SK-N-SH (cell line): ENCODE results near the gene METAP1. TPM values are rescaled to one million over a fixed set of nuclear protein-coding genes. Genes with fewer than 3 reads are reported as not detected.

Experiments used
- CTCF ChIA-PET: fragments of 300-600, 350-600 bp; formaldehyde crosslinking; extraction: SDS; loops from one replicate; lab custom pipeline; 2021; lab: Yijun Ruan, JAX
- POLR2A ChIA-PET: fragments of 350-600 bp; sonication (Branson Sonifier 250); formaldehyde crosslinking; extraction: SDS; loops from one replicate; lab custom pipeline; 2020; ENCODE audit warnings: antibody characterized with exemption, inconsistent platforms; lab: Yijun Ruan, JAX
- DNase-seq: peaks from one replicate; pipeline ENCODE4 v3.0.0; 2012
- H2AFZ ChIP-seq: fragments of 200-600 bp; sonication (generic); 2 replicates; pipeline ENCODE4 v1.8.1; 2016; ENCODE audit warnings: antibody characterized with exemption, mild to moderate bottlenecking, low read depth
- H3F3A ChIP-seq: fragments of 200-600 bp; sonication (generic); replicated peaks from 2 replicates; pipeline ENCODE3; 2016; ENCODE audit warnings: antibody characterized with exemption, mild to moderate bottlenecking; ENCODE audit not compliant: insufficient read depth
- H3K27ac ChIP-seq, 2 experiments: fragments of 200-500 bp in 1 of 2; fragments of 200-600 bp in 1 of 2; sonication (Bioruptor generic) in 1 of 2; sonication (generic), shearing (Covaris generic) in 1 of 2; 2 replicates each; pipeline versions ENCODE4 v1.5.1 to v1.6.1; 2014 to 2016; ENCODE audit warnings: low read depth in 2 of 2, inconsistent platforms in 1 of 2, low read length in 1 of 2, mild to moderate bottlenecking in 1 of 2, mixed read lengths in 1 of 2
- H3K27me3 ChIP-seq: fragments of 200-600 bp; sonication (generic), shearing (Covaris generic); 2 replicates; pipeline ENCODE4 v1.6.1; 2016; ENCODE audit warnings: mixed run types; ENCODE audit not compliant: insufficient read depth
- H3K36me3 ChIP-seq, 2 experiments: fragments of 200-500 bp in 1 of 2; fragments of 200-600 bp in 1 of 2; sonication (Bioruptor generic) in 1 of 2; sonication (generic) in 1 of 2; replicated peaks in 1 of 2; 2 replicates each; pipeline versions ENCODE3 to v1.5.1; 2014 to 2016; ENCODE audit warnings: low read length in 1 of 2, mild to moderate bottlenecking in 1 of 2; ENCODE audit not compliant: insufficient read depth in 2 of 2, control insufficient read depth in 1 of 2
- H3K4me1 ChIP-seq, 2 experiments: fragments of 200-500 bp in 1 of 2; fragments of 200-600 bp in 1 of 2; sonication (Bioruptor generic) in 1 of 2; sonication (generic), shearing (Covaris generic) in 1 of 2; 2 replicates each; pipeline versions ENCODE4 v1.5.1 to v1.6.1; 2014 to 2016; ENCODE audit warnings: low read depth in 1 of 2, low read length in 1 of 2, mixed run types in 1 of 2; ENCODE audit not compliant: insufficient read depth in 2 of 2, control insufficient read depth in 1 of 2
- H3K4me2 ChIP-seq: fragments of 200-600 bp; sonication (generic), shearing (Covaris generic); 2 replicates; pipeline ENCODE4 v1.6.1; 2017; ENCODE audit warnings: mixed run types
- H3K4me3 ChIP-seq, 2 experiments: fragments of 200-500 bp in 1 of 2; fragments of 200-600 bp in 1 of 2; sonication (Bioruptor generic) in 1 of 2; sonication (generic), shearing (Covaris generic) in 1 of 2; 2 replicates each; pipeline versions ENCODE4 v1.5.1 to v1.8.1; 2014 to 2016; ENCODE audit warnings: low read depth in 2 of 2, inconsistent platforms in 1 of 2, low read length in 1 of 2, mild to moderate bottlenecking in 1 of 2, mixed read lengths in 1 of 2, moderate library complexity in 1 of 2
- H3K79me2 ChIP-seq: fragments of 200-600 bp; sonication (generic); 2 replicates; pipeline ENCODE4 v1.8.1; 2017; ENCODE audit warnings: mild to moderate bottlenecking; ENCODE audit not compliant: insufficient read depth
- H3K9ac ChIP-seq: fragments of 200-600 bp; sonication (generic); 2 replicates; pipeline ENCODE4 v1.6.1; 2017; ENCODE audit warnings: mixed run types
- H3K9me2 ChIP-seq: fragments of 200-600 bp; sonication (generic); 2 replicates; pipeline ENCODE4 v1.6.1; 2017; ENCODE audit warnings: mixed run types
- H3K9me3 ChIP-seq: fragments of 200-600 bp; sonication (generic); 2 replicates; pipeline ENCODE4 v1.6.1; 2017; ENCODE audit warnings: mixed run types, mild to moderate bottlenecking, moderate library complexity
- H4K20me1 ChIP-seq: fragments of 200-600 bp; sonication (generic); 2 replicates; pipeline ENCODE4 v1.6.1; 2017; ENCODE audit warnings: mild to moderate bottlenecking, mixed run types; ENCODE audit not compliant: insufficient read depth
- CHD2 ChIP-seq: fragments of 150-350 bp; IDR thresholded peaks from 2 replicates; pipeline ENCODE4 v1.6.1; 2018; ENCODE audit warnings: low read length; ENCODE audit not compliant: partially characterized antibody
- ELF1 ChIP-seq: IDR thresholded peaks from 2 replicates; pipeline ENCODE4 v1.4.0; 2012
- EP300 ChIP-seq, 2 experiments: IDR thresholded peaks; 2 replicates each; pipeline versions ENCODE4 v1.4.0 to v1.6.1; 2012; ENCODE audit warnings: borderline replicate concordance in 1 of 2, low read depth in 1 of 2, low read length in 1 of 2
- EZH2phosphoT487 ChIP-seq: fragments of 200-600 bp; sonication (generic); IDR thresholded peaks from 2 replicates; pipeline ENCODE4 v1.6.1; 2017; ENCODE audit warnings: low read depth, mixed run types, mild to moderate bottlenecking, antibody characterized with exemption, moderate library complexity, borderline replicate concordance
- FOSL2 ChIP-seq: IDR thresholded peaks from 2 replicates; pipeline ENCODE4 v1.4.0; 2012; ENCODE audit warnings: low read depth, mild to moderate bottlenecking, moderate library complexity, borderline replicate concordance
- FOXJ3 ChIP-seq: sonication (generic); formaldehyde crosslinking; IDR thresholded peaks from 2 replicates; pipeline ENCODE4 v1.5.1; 2020; ENCODE audit warnings: mild to moderate bottlenecking, missing genetic modification reagents
- MXI1 ChIP-seq: IDR thresholded peaks from 2 replicates; pipeline ENCODE4 v1.6.1; 2012; ENCODE audit warnings: mild to moderate bottlenecking, low read depth, low read length, improper control_type of control experiment
- SMC3 ChIP-seq: IDR thresholded peaks from 2 replicates; pipeline ENCODE4 v1.6.1; 2012; ENCODE audit warnings: low read depth, low read length, improper control_type of control experiment
- TAF1 ChIP-seq: IDR thresholded peaks from 2 replicates; pipeline ENCODE4 v1.6.1; 2012; ENCODE audit warnings: low read depth, mild to moderate bottlenecking, low read length, moderate library complexity, borderline replicate concordance
- YY1 ChIP-seq: IDR thresholded peaks from 2 replicates; pipeline ENCODE4 v1.4.0; 2012; ENCODE audit warnings: low read depth, mild to moderate bottlenecking
- WGBS: methylation state at CpG from one replicate; pipeline ENCODE4 v1.1.6; 2017; ENCODE audit warnings: low lambda C conversion rate; 5-methylcytosine and 5-hydroxymethylcytosine counted together
- polyA plus RNA-seq, 3 experiments: library from polyadenylated mRNA; depleted of rRNA; stranded (reverse); fragments of >200 nt; gene quantifications; 2 replicates each; pipeline ENCODE4 v1.2.3, GENCODE V29; 2012
- TF ChIP-seq, protein P1 (sequence below): IDR thresholded peaks from 2 replicates; pipeline ENCODE4 v1.4.0; 2012; ENCODE audit warnings: low read depth
- TF ChIP-seq, protein P2 (sequence below): fragments of 150-350 bp; IDR thresholded peaks from 2 replicates; pipeline ENCODE4 v1.6.1; 2016; ENCODE audit warnings: mild to moderate bottlenecking, low read depth, low read length
- TF ChIP-seq, protein P3 (sequence below): fragments of 150-350 bp; IDR thresholded peaks from 2 replicates; pipeline ENCODE4 v1.6.1; 2017; ENCODE audit warnings: antibody characterized with exemption, low read length, low read depth, borderline replicate concordance

The METAP1 gene
- polyA plus RNA-seq, 1 of the 3 experiments (the other 2 are of a cell fraction) = 41.0 TPM

DNA sequence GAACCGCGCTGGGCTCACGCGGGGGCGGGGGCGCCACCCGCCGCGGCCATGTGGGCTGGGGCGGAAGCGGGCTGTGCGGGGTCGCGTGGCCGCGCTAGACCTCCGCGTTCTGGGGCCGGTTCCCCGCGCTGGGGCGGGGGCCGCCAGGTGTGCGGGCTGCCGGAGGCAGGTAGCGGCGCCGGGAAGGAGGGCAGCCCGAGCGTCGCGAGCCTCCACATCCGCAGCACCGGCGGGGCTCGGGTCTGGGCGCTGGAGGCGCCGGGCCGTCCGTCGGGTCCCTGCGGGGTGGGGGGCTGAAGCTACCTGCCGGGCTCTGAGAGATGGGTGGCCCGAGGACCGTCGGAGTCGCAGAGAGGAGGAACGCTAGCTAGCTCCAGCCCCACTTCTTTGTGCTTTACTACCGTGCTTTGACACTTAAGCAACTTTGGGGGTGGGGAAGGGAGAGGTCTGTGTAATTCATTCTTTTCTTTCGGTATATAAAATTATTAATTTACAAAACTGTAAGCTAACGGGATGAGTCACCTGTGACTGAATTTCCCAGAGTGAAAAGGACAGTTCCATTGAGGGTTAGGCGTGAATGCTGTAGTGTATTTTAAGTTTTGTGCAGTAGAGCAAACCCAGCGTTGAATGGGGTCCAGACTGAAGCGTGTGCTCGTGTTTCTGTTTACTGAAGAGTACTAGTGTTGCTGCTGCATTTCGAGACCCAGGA, 689 bp downstream of the METAP1 start:
- peaks cover 23% of the 10 kb centered on the region for H4K20me1 ChIP-seq
- ChIA-PET POLR2A (interaction anchor here (0.6 to 2.0 kb wide), 3 partner anchors 10 to 735 kb away, joined by 3 to 9 read pairs (median 3); partner anchors contain the start of gene RAP1GDS1), CTCF (interaction anchor here (0.9 to 3.2 kb wide), 12 partner anchors 9 to 79 kb away, joined by 3 to 46 read pairs (median 7); partner anchors contain the start of gene EIF4E)
- no peaks in the 10 kb centered on the region for H3K27me3 ChIP-seq
- peak overlapping the region; percentile 98 for H2AFZ ChIP-seq
- H3K9me2 ChIP-seq = no peaks in the 10 kb centered on the region
- H3K4me1 ChIP-seq = peaks cover 0 to 7% of the 10 kb centered on the region in 2 experiments; a peak in 2 of 4 replicates
- peak; percentile 35 for DNase-seq
- peaks cover 55% of the 10 kb centered on the region for H3K79me2 ChIP-seq
- H3K9ac ChIP-seq = peak overlapping the region; percentile 89
- TF ChIP-seq ELF1 (no peak), FOSL2 (peak; percentile 4; the same call in 1 of the 2 replicates), MXI1 (peak; percentile 64; the same call in 1 of the 2 replicates)
- TF ChIP-seq, protein P1, sequence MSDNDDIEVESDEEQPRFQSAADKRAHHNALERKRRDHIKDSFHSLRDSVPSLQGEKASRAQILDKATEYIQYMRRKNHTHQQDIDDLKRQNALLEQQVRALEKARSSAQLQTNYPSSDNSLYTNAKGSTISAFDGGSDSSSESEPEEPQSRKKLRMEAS = peak; percentile 31; the same call in 1 of the 2 replicates
- peaks cover 0 to 3% of the 10 kb centered on the region in 2 experiments for H3K36me3 ChIP-seq
- 7% methylated on average over 8 of the region's 57 CpGs for WGBS
- peaks cover 10% of the 10 kb centered on the region for H3F3A ChIP-seq
- no peaks in the 10 kb centered on the region for H3K9me3 ChIP-seq
- H3K27ac ChIP-seq = peak overlapping the region; percentile 67 to 93
- peak overlapping the region; percentile 89 to 95 for H3K4me3 ChIP-seq
- peak overlapping the region; percentile 85 for H3K4me2 ChIP-seq

DNA sequence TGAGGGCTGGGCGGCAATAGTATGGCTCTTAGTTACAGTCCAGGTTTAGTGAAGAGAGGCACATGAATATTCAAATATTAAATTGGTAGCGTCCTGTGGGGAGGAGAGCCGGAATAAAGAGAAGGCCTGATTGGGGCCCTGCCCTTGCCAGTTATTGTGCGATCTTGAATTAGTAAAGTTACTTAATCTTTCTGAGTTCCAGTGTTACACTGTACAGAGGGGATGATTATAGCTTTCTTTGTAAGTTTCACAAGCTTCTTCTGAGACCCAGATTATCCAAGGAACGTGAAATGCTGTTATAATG, 1.2 kb downstream of the METAP1 start:
- Histone ChIP-seq H2AFZ (no peak overlapping the region), H3K27me3 (no peaks in the 10 kb centered on the region), H3K36me3 (peaks cover 0 to 3% of the 10 kb centered on the region in 2 experiments), H4K20me1 (peaks cover 27% of the 10 kb centered on the region), H3K79me2 (peaks cover 60% of the 10 kb centered on the region), H3K4me2 (peak overlapping the region; percentile 85), H3F3A (peaks cover 10% of the 10 kb centered on the region), H3K9ac (peak overlapping the region; percentile 89), H3K27ac (peak overlapping the region; percentile 11 to 67; a peak in 1 of 4 replicates), H3K4me3 (peak overlapping the region; percentile 89 to 95), H3K4me1 (peaks cover 0 to 7% of the 10 kb centered on the region in 2 experiments; a peak in 2 of 4 replicates), H3K9me2 (no peaks in the 10 kb centered on the region), H3K9me3 (no peaks in the 10 kb centered on the region)
- TF ChIP-seq, protein P2, sequence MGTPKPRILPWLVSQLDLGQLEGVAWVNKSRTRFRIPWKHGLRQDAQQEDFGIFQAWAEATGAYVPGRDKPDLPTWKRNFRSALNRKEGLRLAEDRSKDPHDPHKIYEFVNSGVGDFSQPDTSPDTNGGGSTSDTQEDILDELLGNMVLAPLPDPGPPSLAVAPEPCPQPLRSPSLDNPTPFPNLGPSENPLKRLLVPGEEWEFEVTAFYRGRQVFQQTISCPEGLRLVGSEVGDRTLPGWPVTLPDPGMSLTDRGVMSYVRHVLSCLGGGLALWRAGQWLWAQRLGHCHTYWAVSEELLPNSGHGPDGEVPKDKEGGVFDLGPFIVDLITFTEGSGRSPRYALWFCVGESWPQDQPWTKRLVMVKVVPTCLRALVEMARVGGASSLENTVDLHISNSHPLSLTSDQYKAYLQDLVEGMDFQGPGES = no peak
- no peak for TF ChIP-seq CHD2
- TF ChIP-seq TAF1 = no peak
- no peak for TF ChIP-seq SMC3
- TF ChIP-seq YY1 = no peak
- no peak for TF ChIP-seq EP300 (IDR thresholded peaks at IDR 0.05; ENCODE audit: borderline replicate concordance in 1 of 2, low read depth in 1 of 2, low read length in 1 of 2)
- TF ChIP-seq FOXJ3 = no peak
- TF ChIP-seq, protein P3, sequence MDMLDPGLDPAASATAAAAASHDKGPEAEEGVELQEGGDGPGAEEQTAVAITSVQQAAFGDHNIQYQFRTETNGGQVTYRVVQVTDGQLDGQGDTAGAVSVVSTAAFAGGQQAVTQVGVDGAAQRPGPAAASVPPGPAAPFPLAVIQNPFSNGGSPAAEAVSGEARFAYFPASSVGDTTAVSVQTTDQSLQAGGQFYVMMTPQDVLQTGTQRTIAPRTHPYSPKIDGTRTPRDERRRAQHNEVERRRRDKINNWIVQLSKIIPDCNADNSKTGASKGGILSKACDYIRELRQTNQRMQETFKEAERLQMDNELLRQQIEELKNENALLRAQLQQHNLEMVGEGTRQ = no peak
- no peak for TF ChIP-seq EZH2phosphoT487
- TF ChIP-seq, protein P1 = no peak
- POLR2A ChIA-PET = interaction anchor here (0.6 to 2.0 kb wide), 2 partner anchors 10 to 736 kb away, joined by 3 to 9 read pairs; partner anchors contain the start of gene RAP1GDS1
- CTCF ChIA-PET = interaction anchor here (0.9 to 3.2 kb wide), 2 partner anchors 60 to 67 kb away, joined by 3 to 46 read pairs; partner anchors contain the start of gene EIF4E
- 59% methylated on average over 5 of the region's 5 CpGs for WGBS
- no peak for DNase-seq
